NCI-H526 (cell line): ENCODE data around the gene COASY.
"Not testable (repeated sequence)": the region's sequence is repeated elsewhere in the genome, so short reads cannot be mapped to it uniquely, and the experiment has no call there.

Source experiments
- DNase-seq, 2 experiments: peaks; one replicate each; lab custom pipeline; 2025; lab: John Stamatoyannopoulos, UW

COASY gene

DNA sequence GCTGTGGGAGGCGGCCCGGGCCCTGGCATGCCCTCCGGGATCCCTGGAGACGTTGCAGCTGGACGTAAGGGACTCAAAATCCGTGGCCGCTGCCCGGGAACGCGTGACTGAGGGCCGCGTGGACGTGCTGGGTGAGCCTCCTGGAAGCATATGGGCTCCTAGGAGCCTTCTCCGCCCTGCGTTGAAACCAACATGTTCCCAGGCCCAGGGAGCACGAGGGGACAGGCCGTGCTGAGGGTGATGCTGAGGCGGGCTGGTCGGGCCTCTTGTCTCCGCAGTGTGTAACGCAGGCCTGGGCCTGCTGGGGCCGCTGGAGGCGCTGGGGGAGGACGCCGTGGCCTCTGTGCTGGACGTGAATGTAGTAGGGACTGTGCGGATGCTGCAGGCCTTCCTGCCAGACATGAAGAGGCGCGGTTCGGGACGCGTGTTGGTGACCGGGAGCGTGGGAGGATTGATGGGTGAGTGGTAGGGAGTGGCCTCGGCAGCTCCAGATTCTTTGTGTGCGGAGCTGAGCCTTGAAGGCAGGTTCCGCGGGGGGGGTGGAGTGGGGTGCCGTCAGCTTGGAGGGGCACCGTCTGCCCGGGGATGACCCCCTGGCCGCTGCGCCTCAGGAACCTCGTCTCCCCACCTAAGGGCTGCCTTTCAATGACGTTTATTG lies 8.7 kb upstream of the COASY start:
- DNase-seq = no peak

DNA sequence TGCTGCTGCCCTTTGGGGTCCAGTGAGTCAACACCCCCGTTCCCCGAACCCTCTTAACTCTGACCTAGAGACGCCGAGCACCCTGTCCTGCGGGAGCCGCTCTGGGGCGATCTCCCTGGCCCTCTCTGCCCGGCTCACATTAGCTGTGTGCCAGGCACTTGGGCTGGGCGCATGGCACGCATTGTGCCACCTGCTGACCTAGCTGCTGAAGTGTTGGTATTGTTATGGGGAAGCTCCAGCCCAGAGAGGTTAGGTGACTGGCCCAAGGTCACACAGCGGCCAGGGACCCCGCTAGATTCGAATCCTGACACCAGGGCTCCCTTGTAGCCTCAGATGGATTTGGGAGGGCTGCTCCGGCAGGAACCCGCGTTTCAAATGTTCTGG lies 8.1 kb upstream of the COASY start:
- DNase-seq = no peak

- DNase-seq = peak; percentile 50 to 88
Measured at GRCh38 chr17:42554250-42555121, 7.5 kb upstream of the COASY start.

GRCh38 chr17:42555122-42555622 lies 6.8 kb upstream of the COASY start:
- DNase-seq = no peak

GRCh38 chr17:42555961-42556617 lies 5.9 kb upstream of the COASY start:
- DNase-seq = not testable (repeated sequence)

DNA sequence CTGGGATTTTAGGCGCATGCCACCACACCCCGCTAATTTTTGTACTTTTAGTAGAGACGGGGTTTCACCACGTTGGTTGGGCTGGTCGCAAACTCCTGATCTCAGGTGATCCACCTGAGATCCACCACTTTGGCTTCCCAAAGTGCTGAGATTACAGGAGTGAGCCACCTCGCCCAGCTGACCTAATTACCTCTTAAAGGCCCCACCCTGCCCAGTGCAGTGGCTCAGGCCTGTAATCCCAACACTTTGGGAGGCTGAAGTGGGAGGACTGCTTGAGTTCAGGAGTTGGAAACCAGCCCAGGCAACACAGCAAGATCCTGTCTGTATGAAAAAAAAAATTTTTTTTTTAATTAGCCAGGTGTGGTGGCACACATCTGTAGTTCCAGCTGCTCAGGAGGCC lies 2.9 kb upstream of the COASY start:
- no peak for DNase-seq

- no peak for DNase-seq
Measured at GRCh38 chr17:42560246-42560645, 1.7 kb upstream of the COASY start.

GRCh38 chr17:42562388-42563142 lies 617 bp downstream of the COASY start:
- DNase-seq = no peak

DNA sequence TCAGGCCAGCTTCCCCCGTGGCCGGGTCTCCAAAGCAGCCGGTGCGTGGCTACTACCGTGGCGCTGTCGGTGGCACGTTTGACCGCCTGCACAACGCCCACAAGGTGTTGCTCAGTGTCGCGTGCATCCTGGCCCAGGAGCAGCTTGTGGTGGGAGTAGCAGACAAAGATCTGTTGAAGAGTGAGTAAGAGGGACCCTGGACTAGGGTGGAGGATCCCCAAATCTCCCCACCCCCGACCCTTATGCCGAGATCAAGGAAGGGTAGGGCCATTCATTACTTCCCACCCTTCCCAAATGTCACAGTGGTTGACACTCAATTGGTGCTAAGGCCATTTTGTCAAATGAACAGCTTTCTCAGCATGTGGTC lies 1.2 kb downstream of the COASY start:
- DNase-seq = no peak

- no peak for DNase-seq
Measured at GRCh38 chr17:42563543-42563942, 1.6 kb downstream of the COASY start.

DNA sequence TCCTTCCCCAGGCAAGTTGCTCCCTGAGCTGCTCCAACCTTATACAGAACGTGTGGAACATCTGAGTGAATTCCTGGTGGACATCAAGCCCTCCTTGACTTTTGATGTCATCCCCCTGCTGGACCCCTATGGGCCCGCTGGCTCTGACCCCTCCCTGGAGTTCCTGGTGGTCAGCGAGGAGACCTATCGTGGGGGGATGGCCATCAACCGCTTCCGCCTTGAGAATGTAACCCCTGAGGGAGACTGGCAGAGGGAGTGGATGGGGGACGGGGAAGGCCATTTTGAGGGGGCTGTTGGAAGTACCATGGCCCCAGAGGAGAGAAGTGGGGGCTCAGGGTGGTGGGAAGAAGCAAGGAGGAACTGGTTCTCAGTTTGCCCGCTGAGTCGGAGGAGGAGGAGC lies 2.0 kb downstream of the COASY start:
- no peak for DNase-seq

DNA sequence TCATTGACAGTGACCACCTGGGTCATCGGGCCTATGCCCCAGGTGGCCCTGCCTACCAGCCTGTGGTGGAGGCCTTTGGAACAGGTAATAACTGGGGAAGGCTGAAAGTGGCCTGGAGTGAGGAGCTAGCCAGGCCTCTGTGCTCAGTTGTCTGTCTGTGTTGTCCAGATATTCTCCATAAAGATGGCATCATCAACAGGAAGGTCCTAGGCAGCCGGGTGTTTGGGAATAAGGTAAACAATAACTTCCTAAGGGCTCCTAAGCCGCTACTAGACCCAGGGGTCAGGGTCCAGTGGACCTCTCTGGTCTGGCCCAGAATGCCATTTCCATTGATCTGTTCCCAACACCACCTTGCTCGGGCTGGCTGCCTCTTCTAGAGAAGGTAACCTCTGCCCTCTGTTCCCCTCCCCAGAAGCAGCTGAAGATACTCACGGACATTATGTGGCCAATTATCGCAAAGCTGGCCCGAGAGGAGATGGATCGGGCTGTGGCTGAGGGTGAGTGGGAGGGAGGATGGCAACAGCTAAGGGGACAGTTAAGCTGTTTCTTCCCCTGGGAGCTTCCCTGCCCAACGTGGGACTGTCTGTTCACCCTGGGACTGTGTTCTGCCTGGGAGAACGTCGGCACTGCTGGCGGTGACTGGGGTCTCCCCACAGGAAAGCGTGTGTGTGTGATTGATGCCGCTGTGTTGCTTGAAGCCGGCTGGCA lies 3.0 kb downstream of the COASY start:
- DNase-seq = no peak

GRCh38 chr17:42565523-42566214 lies 3.7 kb downstream of the COASY start:
- no peak for DNase-seq

- DNase-seq = no peak
Measured at GRCh38 chr17:42566215-42566882, 4.4 kb downstream of the COASY start.

DNA sequence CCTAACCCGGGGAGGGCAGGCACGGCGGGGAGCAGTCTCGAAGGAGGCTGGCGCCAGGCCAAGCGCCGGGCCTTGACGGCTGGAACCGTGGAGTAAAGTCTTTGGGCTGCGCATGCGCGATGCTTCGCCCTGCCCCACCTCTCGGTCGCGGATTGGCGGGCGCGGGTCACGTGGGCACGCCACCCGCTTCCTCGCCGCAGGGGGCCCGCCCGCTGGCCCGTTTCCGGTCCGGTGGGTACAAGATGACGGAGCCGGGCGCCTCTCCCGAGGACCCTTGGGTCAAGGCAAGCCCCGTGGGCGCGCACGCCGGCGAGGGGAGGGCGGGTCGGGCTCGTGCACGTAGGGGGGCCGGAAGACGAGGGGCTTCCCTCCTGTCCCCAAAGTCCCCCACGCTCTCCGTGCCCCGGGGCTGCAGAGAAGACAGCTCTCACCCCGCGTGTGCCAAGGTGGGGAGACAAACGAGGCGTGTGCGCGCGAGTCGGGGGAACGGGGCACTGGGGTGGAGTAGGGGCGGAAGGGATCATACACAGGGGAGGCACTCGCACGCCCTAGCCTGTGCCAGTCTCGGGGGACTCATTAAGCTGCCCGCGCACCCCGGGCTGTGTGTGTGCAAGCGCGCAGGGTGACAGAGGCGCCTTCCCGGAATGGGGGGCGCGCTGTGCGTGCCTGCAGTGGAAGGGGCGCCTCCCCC lies 5.1 kb downstream of the COASY start, which contains the start of gene MLX:
Gene MLX, plus strand, starts transcription at position 218 of the 691 bp plus-strand sequence. Its CDS starts 25 bp downstream, at position 243.
- DNase-seq = peak; percentile 77 to 95

- DNase-seq = no peak
Measured at GRCh38 chr17:42568341-42569111, 6.6 kb downstream of the COASY start.

GRCh38 chr17:42571435-42572225 lies 9.7 kb downstream of the COASY start:
- DNase-seq = no peak

- DNase-seq = no peak
Measured at GRCh38 chr17:42573095-42573494, 11.1 kb downstream of the COASY start.
